Neutrophil (primary cell): ENCODE results near the gene CACNA2D4.

Experiments
- H3K27ac ChIP-seq: fragments of 200-600 bp; sonication (generic); 2 replicates; pipeline ENCODE4 v1.5.1; 2016; ENCODE audit warnings: mild to moderate bottlenecking, moderate library complexity
- H3K27me3 ChIP-seq: fragments of 200-600 bp; sonication (generic); 2 replicates; pipeline ENCODE4 v1.6.0; 2016; ENCODE audit warnings: mild to moderate bottlenecking
- H3K36me3 ChIP-seq: fragments of 200-600 bp; sonication (generic); 2 replicates; pipeline ENCODE4 v1.5.1; 2017
- H3K4me1 ChIP-seq, 2 experiments: fragments of 200-600 bp in 1 of 2; sonication (generic) in 1 of 2; 1 replicate in 1 of 2; 2 replicates in 1 of 2; pipeline versions ENCODE4 v1.5.1 to v1.6.1; 2013 to 2016; ENCODE audit warnings: low read depth in 1 of 2, low read length in 1 of 2, mild to moderate bottlenecking in 1 of 2, moderate library complexity in 1 of 2; ENCODE audit not compliant: control insufficient read depth in 1 of 2, insufficient read depth in 1 of 2
- H3K4me3 ChIP-seq, 2 experiments: fragments of 200-600 bp in 1 of 2; sonication (generic) in 1 of 2; 1 replicate in 1 of 2; 2 replicates in 1 of 2; pipeline ENCODE4 v1.5.1; 2013 to 2016; ENCODE audit warnings: low read depth in 1 of 2, low read length in 1 of 2, mild to moderate bottlenecking in 1 of 2, moderate library complexity in 1 of 2
- H3K9me3 ChIP-seq: fragments of 200-600 bp; sonication (generic); 2 replicates; pipeline ENCODE4 v1.5.1; 2016
- TF ChIP-seq, protein P1 (sequence below): fragments of 200-600 bp; sonication (generic); IDR thresholded peaks from 2 replicates; pipeline ENCODE4 v1.5.1; 2016; ENCODE audit warnings: antibody characterized with exemption

CACNA2D4 gene

DNA sequence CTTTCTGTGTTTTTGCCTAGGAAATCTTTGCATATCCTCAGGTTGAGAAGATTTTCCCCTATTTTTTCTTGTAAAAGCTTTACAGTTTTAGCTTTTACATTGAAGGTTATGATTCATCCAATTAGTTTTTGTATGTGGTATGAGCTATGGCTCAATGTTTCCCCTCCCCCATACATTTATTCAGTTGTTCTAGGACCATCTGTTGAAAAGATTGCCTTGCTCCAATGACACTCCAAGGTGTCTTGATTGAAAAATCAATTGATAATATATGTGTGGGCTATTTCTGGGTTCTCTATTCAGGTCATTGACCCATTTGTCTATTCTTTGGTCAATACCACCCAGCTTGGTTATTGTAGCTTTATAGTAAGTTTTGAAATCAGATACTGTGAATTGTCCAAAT, 55.5 kb downstream of the CACNA2D4 start:
- no peak overlapping the region for H3K4me3 ChIP-seq
- peaks cover 49% of the 10 kb centered on the region for H3K27me3 ChIP-seq
- TF ChIP-seq, protein P1, sequence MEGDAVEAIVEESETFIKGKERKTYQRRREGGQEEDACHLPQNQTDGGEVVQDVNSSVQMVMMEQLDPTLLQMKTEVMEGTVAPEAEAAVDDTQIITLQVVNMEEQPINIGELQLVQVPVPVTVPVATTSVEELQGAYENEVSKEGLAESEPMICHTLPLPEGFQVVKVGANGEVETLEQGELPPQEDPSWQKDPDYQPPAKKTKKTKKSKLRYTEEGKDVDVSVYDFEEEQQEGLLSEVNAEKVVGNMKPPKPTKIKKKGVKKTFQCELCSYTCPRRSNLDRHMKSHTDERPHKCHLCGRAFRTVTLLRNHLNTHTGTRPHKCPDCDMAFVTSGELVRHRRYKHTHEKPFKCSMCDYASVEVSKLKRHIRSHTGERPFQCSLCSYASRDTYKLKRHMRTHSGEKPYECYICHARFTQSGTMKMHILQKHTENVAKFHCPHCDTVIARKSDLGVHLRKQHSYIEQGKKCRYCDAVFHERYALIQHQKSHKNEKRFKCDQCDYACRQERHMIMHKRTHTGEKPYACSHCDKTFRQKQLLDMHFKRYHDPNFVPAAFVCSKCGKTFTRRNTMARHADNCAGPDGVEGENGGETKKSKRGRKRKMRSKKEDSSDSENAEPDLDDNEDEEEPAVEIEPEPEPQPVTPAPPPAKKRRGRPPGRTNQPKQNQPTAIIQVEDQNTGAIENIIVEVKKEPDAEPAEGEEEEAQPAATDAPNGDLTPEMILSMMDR, result no peak
- H3K27ac ChIP-seq, result no peak overlapping the region
- H3K4me1 ChIP-seq, result no peaks in the 10 kb centered on the region
- no peaks in the 10 kb centered on the region for H3K36me3 ChIP-seq
- no peaks in the 10 kb centered on the region for H3K9me3 ChIP-seq

GRCh38 chr12:1859643-1860042, 58.8 kb downstream of the CACNA2D4 start:
- no peaks in the 10 kb centered on the region for H3K36me3 ChIP-seq
- H3K27ac ChIP-seq, result no peak overlapping the region
- H3K27me3 ChIP-seq, result peaks cover 23% of the 10 kb centered on the region
- TF ChIP-seq, protein P1, result no peak
- H3K4me3 ChIP-seq, result no peak overlapping the region
- no peaks in the 10 kb centered on the region for H3K4me1 ChIP-seq
- H3K9me3 ChIP-seq, result no peaks in the 10 kb centered on the region

- no peaks in the 10 kb centered on the region for H3K4me1 ChIP-seq
- TF ChIP-seq, protein P1, result no peak
- no peaks in the 10 kb centered on the region for H3K36me3 ChIP-seq
- H3K27me3 ChIP-seq, result peaks cover 11% of the 10 kb centered on the region
- no peak overlapping the region for H3K27ac ChIP-seq
- H3K4me3 ChIP-seq, result no peak overlapping the region
- no peaks in the 10 kb centered on the region for H3K9me3 ChIP-seq
These were observed 60.0 kb downstream of the CACNA2D4 start for GRCh38 chr12:1858456-1858855.

DNA sequence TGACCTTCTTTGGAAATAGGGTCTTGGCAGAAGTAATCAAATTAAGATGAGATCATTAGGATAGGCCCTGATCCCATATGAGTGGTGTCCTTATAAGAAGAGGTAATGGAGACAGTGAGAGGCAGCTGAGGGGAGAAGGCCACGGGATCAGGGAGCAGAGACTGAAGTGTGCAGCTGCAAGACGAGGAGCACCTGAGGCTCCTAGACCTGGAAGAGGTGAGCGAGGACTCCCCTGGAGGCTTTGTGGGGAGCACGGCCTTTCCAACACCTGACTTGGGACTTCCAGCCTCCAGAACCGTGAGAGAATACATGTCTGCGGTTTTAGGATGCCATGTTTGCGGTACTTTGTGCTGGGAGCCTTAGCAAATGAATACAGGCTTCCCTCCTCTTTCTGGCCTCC, 60.6 kb downstream of the CACNA2D4 start:
- no peaks in the 10 kb centered on the region for H3K9me3 ChIP-seq
- H3K36me3 ChIP-seq, result no peaks in the 10 kb centered on the region
- H3K27me3 ChIP-seq, result peaks cover 5% of the 10 kb centered on the region
- H3K4me3 ChIP-seq, result no peak overlapping the region
- TF ChIP-seq, protein P1, result no peak
- no peak overlapping the region for H3K27ac ChIP-seq
- H3K4me1 ChIP-seq, result no peaks in the 10 kb centered on the region

GRCh38 chr12:1857086-1857485, 61.4 kb downstream of the CACNA2D4 start:
- Histone ChIP-seq H3K27ac (no peak overlapping the region), H3K4me1 (no peaks in the 10 kb centered on the region)
- TF ChIP-seq, protein P1, result no peak

GRCh38 chr12:1855241-1855640, 63.2 kb downstream of the CACNA2D4 start:
- TF ChIP-seq, protein P1, result no peak
- no peak overlapping the region for H3K27ac ChIP-seq
- no peak overlapping the region for H3K4me3 ChIP-seq
- no peaks in the 10 kb centered on the region for H3K9me3 ChIP-seq
- no peaks in the 10 kb centered on the region for H3K4me1 ChIP-seq
- H3K36me3 ChIP-seq, result no peaks in the 10 kb centered on the region
- H3K27me3 ChIP-seq, result no peaks in the 10 kb centered on the region

More at GRCh38 chr12:1857086-1857485, 61.4 kb downstream of the CACNA2D4 start:
- Histone ChIP-seq H3K9me3 (no peaks in the 10 kb centered on the region), H3K4me3 (no peak overlapping the region), H3K27me3 (no peaks in the 10 kb centered on the region), H3K36me3 (no peaks in the 10 kb centered on the region)
